Vagina (tissue), 2 donors: ENCODE data around the gene PRSS33. TPM values are rescaled to one million over a fixed set of nuclear protein-coding genes. Genes with fewer than 3 reads are reported as not detected.

ENCODE experiments used
- DNase-seq, 2 donors: peaks; one replicate each; pipeline ENCODE4 v3.0.0-alpha.2; 2017; ENCODE audit errors: extremely low spot score in 2 of 2
- H3K27ac ChIP-seq: fragments of 200-600 bp; sonication (generic); one replicate; pipeline ENCODE4 v1.5.1; 2019
- H3K27me3 ChIP-seq: fragments of 200-600 bp; sonication (generic); one replicate; pipeline ENCODE4 v1.5.1; 2019
- H3K36me3 ChIP-seq, 2 donors: fragments of 200-600 bp; sonication (generic); one replicate each; pipeline ENCODE4 v1.5.1; 2017 to 2019
- H3K4me1 ChIP-seq: fragments of 200-600 bp; sonication (generic); one replicate; pipeline ENCODE4 v1.5.1; 2019
- H3K4me3 ChIP-seq, 2 donors: fragments of 200-600 bp; sonication (generic); 1 replicate in 1 of 2; 2 replicates in 1 of 2; pipeline ENCODE4 v1.5.1; 2016 to 2019
- H3K9me3 ChIP-seq: fragments of 200-600 bp; sonication (generic); one replicate; pipeline ENCODE4 v1.5.1; 2019
- CTCF ChIP-seq, 3 experiments: fragments of 450-650 bp in 2 of 3; fragments of 200-600 bp in 1 of 3; sonication (generic) in 1 of 3; IDR thresholded peaks; one replicate each; pipeline ENCODE4 v1.5.1; 2017 to 2019; ENCODE audit warnings: antibody characterized with exemption in 3 of 3, mild to moderate bottlenecking in 2 of 3, moderate library complexity in 2 of 3
- POLR2A ChIP-seq, 2 donors: fragments of 450-650 bp; IDR thresholded peaks; one replicate each; pipeline ENCODE4 v1.6.1; 2017; ENCODE audit warnings: antibody characterized with exemption in 2 of 2, mild to moderate bottlenecking in 2 of 2, moderate library complexity in 2 of 2
- POLR2AphosphoS5 ChIP-seq, 2 donors: sonication (generic); formaldehyde crosslinking; IDR thresholded peaks; one replicate each; pipeline ENCODE4 v1.9.0; 2017; ENCODE audit warnings: antibody characterized with exemption in 2 of 2, mild to moderate bottlenecking in 2 of 2, low read depth in 1 of 2; ENCODE audit not compliant: insufficient read depth in 1 of 2
- intact Hi-C: fragments of 100-400 bp; cut with DNase I; formaldehyde crosslinking; loops from one replicate; pipeline ENCODE4 v1.15.1; 2023
- total RNA-seq: library from RNA; depleted of rRNA; stranded (reverse); fragments of >200 nt; gene quantifications from one replicate; pipeline ENCODE4 v1.2.3, GENCODE V29; 2016

Gene PRSS33
- total RNA-seq, 1 donor from 2014 or later = not detected

- DNase-seq = no peak
- Histone ChIP-seq H3K4me3 (peak overlapping the region; percentile 99), H3K4me1 (peaks cover 52% of the 10 kb centered on the region), H3K36me3 (peaks cover 0 to 24% of the 10 kb centered on the region in 2 donors), H3K27me3 (no peaks in the 10 kb centered on the region), H3K9me3 (no peaks in the 10 kb centered on the region), H3K27ac (peak overlapping the region; percentile 100)
- intact Hi-C loops = no loop called here
- TF ChIP-seq CTCF (IDR thresholded peaks at IDR 0.05) (no peak), POLR2AphosphoS5 (IDR thresholded peaks at IDR 0.05; ENCODE audit: insufficient read depth in 1 of 2, low read depth in 1 of 2) (no peak), POLR2A (IDR thresholded peaks at IDR 0.05) (no peak)
Measured at GRCh38 chr16:2775765-2776499, 11.4 kb downstream of the PRSS33 start.

GRCh38 chr16:2775131-2775716 is 12.1 kb downstream of the PRSS33 start:
- H3K9me3 ChIP-seq = no peaks in the 10 kb centered on the region
- H3K4me3 ChIP-seq = no peak overlapping the region
- intact Hi-C loops = no loop called here
- no peak for DNase-seq
- H3K36me3 ChIP-seq = peaks cover 3 to 31% of the 10 kb centered on the region in 2 donors
- TF ChIP-seq CTCF (IDR thresholded peaks at IDR 0.05) (no peak), POLR2AphosphoS5 (IDR thresholded peaks at IDR 0.05; ENCODE audit: insufficient read depth in 1 of 2, low read depth in 1 of 2) (no peak), POLR2A (IDR thresholded peaks at IDR 0.05) (no peak)
- H3K27me3 ChIP-seq = no peaks in the 10 kb centered on the region
- no peak overlapping the region for H3K27ac ChIP-seq
- H3K4me1 ChIP-seq = peaks cover 59% of the 10 kb centered on the region

GRCh38 chr16:2774161-2774891 is 13.0 kb downstream of the PRSS33 start:
- Histone ChIP-seq H3K36me3 (peaks cover 4 to 40% of the 10 kb centered on the region in 2 donors), H3K4me1 (peaks cover 68% of the 10 kb centered on the region), H3K27ac (no peak overlapping the region), H3K27me3 (no peaks in the 10 kb centered on the region), H3K9me3 (no peaks in the 10 kb centered on the region), H3K4me3 (no peak overlapping the region)
- TF ChIP-seq POLR2A (IDR thresholded peaks at IDR 0.05) (no peak), POLR2AphosphoS5 (IDR thresholded peaks at IDR 0.05; ENCODE audit: insufficient read depth in 1 of 2, low read depth in 1 of 2) (no peak), CTCF (IDR thresholded peaks at IDR 0.05) (no peak)
- intact Hi-C loops = no loop called here
- DNase-seq = no peak

GRCh38 chr16:2773188-2773968 is 14.0 kb downstream of the PRSS33 start:
- Histone ChIP-seq H3K27me3 (no peaks in the 10 kb centered on the region), H3K4me1 (peaks cover 69% of the 10 kb centered on the region), H3K4me3 (no peak overlapping the region), H3K9me3 (no peaks in the 10 kb centered on the region), H3K27ac (no peak overlapping the region), H3K36me3 (peaks cover 4 to 49% of the 10 kb centered on the region in 2 donors)
- DNase-seq = no peak
- intact Hi-C loops = no loop called here
- TF ChIP-seq POLR2A (IDR thresholded peaks at IDR 0.05) = no peak
- no peak for TF ChIP-seq POLR2AphosphoS5 (IDR thresholded peaks at IDR 0.05; ENCODE audit: insufficient read depth in 1 of 2, low read depth in 1 of 2)
- no peak for TF ChIP-seq CTCF (IDR thresholded peaks at IDR 0.05)
